Thoracic aorta (tissue), 2 donors: ENCODE measurements around the gene COL18A1. TPM values are rescaled to one million over a fixed set of nuclear protein-coding genes. Genes with fewer than 3 reads are reported as not detected.

ENCODE experiments used
- ATAC-seq: fragments of 150-250 bp; one replicate; pipeline ENCODE4 v1.8.0; 2017; ENCODE audit warnings: low read depth; ENCODE audit not compliant: insufficient number of reproducible peaks, low FRiP score
- DNase-seq: peaks from one replicate; pipeline ENCODE4 v3.0.0-alpha.2; 2020; ENCODE audit warnings: low spot score
- H3K27ac ChIP-seq, 2 donors: fragments of 200-600 bp; sonication (generic); 1 replicate in 1 of 2; 2 replicates in 1 of 2; pipeline ENCODE4 v1.5.1; 2016; ENCODE audit warnings: mild to moderate bottlenecking in 2 of 2, moderate library complexity in 2 of 2
- H3K27me3 ChIP-seq: fragments of 200-600 bp; sonication (generic); replicated peaks from 2 replicates; pipeline ENCODE4 v1.6.0; 2016; ENCODE audit warnings: mild to moderate bottlenecking; ENCODE audit not compliant: insufficient read depth
- H3K36me3 ChIP-seq: fragments of 200-600 bp; sonication (generic); one replicate; pipeline ENCODE4 v1.5.1; 2016
- H3K4me1 ChIP-seq, 2 donors: fragments of 200-600 bp; sonication (generic); 1 replicate in 1 of 2; 2 replicates in 1 of 2; pipeline versions ENCODE4 v1.5.1 to v1.6.0; 2016; ENCODE audit warnings: low read depth in 2 of 2, mild to moderate bottlenecking in 1 of 2; ENCODE audit not compliant: control insufficient read depth in 1 of 2
- H3K4me3 ChIP-seq: fragments of 200-600 bp; sonication (generic); 2 replicates; pipeline ENCODE4 v1.5.1; 2016; ENCODE audit warnings: mild to moderate bottlenecking
- H3K9me3 ChIP-seq: fragments of 200-600 bp; sonication (generic); 2 replicates; pipeline ENCODE4 v1.5.1; 2016
- CTCF ChIP-seq: fragments of 200-600 bp; sonication (generic); IDR thresholded peaks from one replicate; pipeline ENCODE4 v1.5.1; 2019; ENCODE audit warnings: antibody characterized with exemption
- total RNA-seq, 2 donors: library from RNA; depleted of rRNA; stranded (reverse); fragments of >200 nt; gene quantifications; one replicate each; pipeline versions ENCODE4 v1.1.0 to v1.2.3, GENCODE V29; 2016

COL18A1 gene
- total RNA-seq, 2 donors from 2014 or later: 507 to 811 TPM

- Histone ChIP-seq H3K9me3 (peaks cover 6% of the 10 kb centered on the region), H3K4me3 (no peak overlapping the region), H3K27me3 (no peaks in the 10 kb centered on the region), H3K4me1 (no peaks in the 10 kb centered on the region), H3K27ac (no peak overlapping the region), H3K36me3 (no peaks in the 10 kb centered on the region)
- no peak for ATAC-seq
- no peak for DNase-seq
- no peak for TF ChIP-seq CTCF
Observed at GRCh38 chr21:45397381-45397780, 7.6 kb upstream of the COL18A1 start.

- ATAC-seq (no peak), DNase-seq (no peak)
- Histone ChIP-seq H3K4me1 (peaks cover 0 to 15% of the 10 kb centered on the region in 2 donors), H3K27me3 (no peaks in the 10 kb centered on the region), H3K36me3 (no peaks in the 10 kb centered on the region), H3K4me3 (no peak overlapping the region), H3K9me3 (peaks cover 6% of the 10 kb centered on the region), H3K27ac (no peak overlapping the region)
- no peak for TF ChIP-seq CTCF
Observed at GRCh38 chr21:45401054-45401518, 3.9 kb upstream of the COL18A1 start.

GRCh38 chr21:45401916-45402900 lies 2.8 kb upstream of the COL18A1 start:
- Histone ChIP-seq H3K36me3 (no peaks in the 10 kb centered on the region), H3K4me1 (peaks cover under 1 to 24% of the 10 kb centered on the region in 2 donors), H3K4me3 (no peak overlapping the region), H3K27me3 (no peaks in the 10 kb centered on the region), H3K27ac (no peak overlapping the region), H3K9me3 (peaks cover 6% of the 10 kb centered on the region)
- DNase-seq: no peak
- no peak for ATAC-seq
- TF ChIP-seq CTCF: no peak

GRCh38 chr21:45403133-45403824 lies 1.7 kb upstream of the COL18A1 start:
- no peak for TF ChIP-seq CTCF
- Histone ChIP-seq H3K36me3 (no peaks in the 10 kb centered on the region), H3K4me1 (peaks cover 7 to 35% of the 10 kb centered on the region in 2 donors), H3K9me3 (peaks cover 6% of the 10 kb centered on the region), H3K4me3 (no peak overlapping the region), H3K27ac (peak overlapping the region; percentile 78 to 89), H3K27me3 (no peaks in the 10 kb centered on the region)
- ATAC-seq (no peak), DNase-seq (no peak)
